ENCODE results near the gene DCST2. TPM values are rescaled to one million over a fixed set of nuclear protein-coding genes. Genes with fewer than 3 reads are reported as not detected.

The DCST2 gene
- total RNA-seq, 1 experiment from 2014 or later, result 0.61 TPM

GRCh38 chr1:155048449-155049334 lies 15.1 kb upstream of the DCST2 start:
- intact Hi-C loops (cut with micrococcal nuclease; ENCODE audit: unreplicated experiment), result no loop called here
- peaks cover 23% of the 10 kb centered on the region for H3K4me1 Mint-ChIP-seq (ENCODE audit: low read depth, unreplicated experiment)
- DNase-seq, result no peak
- no peaks in the 10 kb centered on the region for H3K27me3 Mint-ChIP-seq (ENCODE audit: insufficient read depth, unreplicated experiment)
- TF ChIP-seq CTCF (IDR thresholded peaks at IDR 0.05; ENCODE audit: insufficient read depth in 1 of 2, low read depth in 1 of 2, low read length in 1 of 2, severe bottlenecking in 1 of 2, unreplicated experiment in 1 of 2), result no peak
- POLR2A ChIA-PET, result no interaction called here
- CTCF ChIA-PET, result interaction anchor here (0.6 to 2.3 kb wide), 4 partner anchors 9 to 76 kb away, joined by 3 to 9 read pairs (median 4); no protein-coding TSS in a partner anchor
- BruUV-seq (replicated peaks), result no TSS peak
- H3K4me3 Mint-ChIP-seq (ENCODE audit: unreplicated experiment), result no peak overlapping the region
- Histone ChIP-seq H3K4me1 (peaks cover 23% of the 10 kb centered on the region), H3K9me3 (no peaks in the 10 kb centered on the region), H3K4me3 (ENCODE audit: low read depth, low read length) (no peak overlapping the region), H3K27me3 (replicated peaks; ENCODE audit: control insufficient read depth, insufficient read depth, low read length) (no peaks in the 10 kb centered on the region), H3K36me3 (ENCODE audit: control insufficient read depth, insufficient read depth, low read length) (no peaks in the 10 kb centered on the region)
- H3K9me3 Mint-ChIP-seq (ENCODE audit: unreplicated experiment), result no peaks in the 10 kb centered on the region
- no peaks in the 10 kb centered on the region for H3K36me3 Mint-ChIP-seq (ENCODE audit: insufficient read depth, unreplicated experiment)
- no peak overlapping the region for H3K27ac Mint-ChIP-seq (ENCODE audit: unreplicated experiment)

- Mint-ChIP-seq H3K27ac (ENCODE audit: unreplicated experiment) (no peak overlapping the region), H3K4me1 (ENCODE audit: low read depth, unreplicated experiment) (peaks cover 15% of the 10 kb centered on the region), H3K27me3 (ENCODE audit: insufficient read depth, unreplicated experiment) (no peaks in the 10 kb centered on the region), H3K36me3 (ENCODE audit: insufficient read depth, unreplicated experiment) (no peaks in the 10 kb centered on the region), H3K4me3 (ENCODE audit: unreplicated experiment) (no peak overlapping the region), H3K9me3 (ENCODE audit: unreplicated experiment) (no peaks in the 10 kb centered on the region)
- ChIA-PET CTCF (interaction anchor here (0.5 to 2.8 kb wide), 16 partner anchors 11 to 1412 kb away, joined by 3 to 24 read pairs (median 5); partner anchors contain the start of genes EFNA3, PMVK and ZBTB7B), POLR2A (no interaction called here)
- H3K9me3 ChIP-seq, result no peaks in the 10 kb centered on the region
- H3K4me1 ChIP-seq, result peaks cover 18% of the 10 kb centered on the region
- BruUV-seq (replicated peaks), result no TSS peak
- peak; percentile 79 to 81 for DNase-seq
- H3K36me3 ChIP-seq (ENCODE audit: control insufficient read depth, insufficient read depth, low read length), result no peaks in the 10 kb centered on the region
- peak; percentile 73 to 84 for TF ChIP-seq CTCF (IDR thresholded peaks at IDR 0.05; ENCODE audit: insufficient read depth in 1 of 2, low read depth in 1 of 2, low read length in 1 of 2, severe bottlenecking in 1 of 2, unreplicated experiment in 1 of 2)
- intact Hi-C loops (cut with micrococcal nuclease; ENCODE audit: unreplicated experiment), result loop anchor here (1.0 kb wide), 2 partner anchors 16 to 39 kb away; no protein-coding TSS in a partner anchor
- no peak overlapping the region for H3K4me3 ChIP-seq (ENCODE audit: low read depth, low read length)
- no peaks in the 10 kb centered on the region for H3K27me3 ChIP-seq (replicated peaks; ENCODE audit: control insufficient read depth, insufficient read depth, low read length)
Measured at GRCh38 chr1:155044812-155045657, 11.5 kb upstream of the DCST2 start.

- Histone ChIP-seq H3K9me3 (no peaks in the 10 kb centered on the region), H3K4me1 (peaks cover 11% of the 10 kb centered on the region), H3K27me3 (replicated peaks; ENCODE audit: control insufficient read depth, insufficient read depth, low read length) (no peaks in the 10 kb centered on the region), H3K36me3 (ENCODE audit: control insufficient read depth, insufficient read depth, low read length) (no peaks in the 10 kb centered on the region), H3K4me3 (ENCODE audit: low read depth, low read length) (no peak overlapping the region)
- no peaks in the 10 kb centered on the region for H3K36me3 Mint-ChIP-seq (ENCODE audit: insufficient read depth, unreplicated experiment)
- ChIA-PET POLR2A (no interaction called here), CTCF (interaction anchor here (0.5 to 2.8 kb wide), 13 partner anchors 10 to 1413 kb away, joined by 3 to 24 read pairs (median 5); partner anchors contain the start of genes EFNA3 and PMVK)
- H3K27ac Mint-ChIP-seq (ENCODE audit: unreplicated experiment), result no peak overlapping the region
- intact Hi-C loops (cut with micrococcal nuclease; ENCODE audit: unreplicated experiment), result no loop called here
- TF ChIP-seq CTCF (IDR thresholded peaks at IDR 0.05; ENCODE audit: insufficient read depth in 1 of 2, low read depth in 1 of 2, low read length in 1 of 2, severe bottlenecking in 1 of 2, unreplicated experiment in 1 of 2), result no peak
- DNase-seq, result no peak
- BruUV-seq (replicated peaks), result no TSS peak
- peaks cover 8% of the 10 kb centered on the region for H3K4me1 Mint-ChIP-seq (ENCODE audit: low read depth, unreplicated experiment)
- no peak overlapping the region for H3K4me3 Mint-ChIP-seq (ENCODE audit: unreplicated experiment)
- H3K9me3 Mint-ChIP-seq (ENCODE audit: unreplicated experiment), result no peaks in the 10 kb centered on the region
- no peaks in the 10 kb centered on the region for H3K27me3 Mint-ChIP-seq (ENCODE audit: insufficient read depth, unreplicated experiment)
Measured at GRCh38 chr1:155044365-155044764, 10.8 kb upstream of the DCST2 start.
